ENCODE measurements around the gene ESPL1.
"Not testable (repeated sequence)": the region's sequence is repeated elsewhere in the genome, so short reads cannot be mapped to it uniquely, and the experiment has no call there.

ESPL1 gene

GRCh38 chr12:53265783-53266182, 2.3 kb upstream of the ESPL1 start:
- DNase-seq: no peak

- no peak for DNase-seq
Observed at GRCh38 chr12:53267306-53267998, 647 bp upstream of the ESPL1 start.

- no peak for DNase-seq
Observed at GRCh38 chr12:53268630-53269562, 797 bp downstream of the ESPL1 start.

GRCh38 chr12:53274445-53274844, 6.3 kb downstream of the ESPL1 start:
- no peak for DNase-seq

- DNase-seq: no peak
Observed at GRCh38 chr12:53276511-53276910, 8.4 kb downstream of the ESPL1 start.

GRCh38 chr12:53277981-53278380, 9.9 kb downstream of the ESPL1 start:
- DNase-seq: no peak

- no peak for DNase-seq
Observed at GRCh38 chr12:53279283-53279869, 11.3 kb downstream of the ESPL1 start.

- DNase-seq: no peak
Observed at GRCh38 chr12:53279888-53280498, 11.9 kb downstream of the ESPL1 start.

- no peak for DNase-seq
Observed at GRCh38 chr12:53286448-53286847, 18.3 kb downstream of the ESPL1 start.

- peak; percentile 72 for DNase-seq
Observed at GRCh38 chr12:53287741-53288216, 19.7 kb downstream of the ESPL1 start.

- no peak for DNase-seq
Observed at GRCh38 chr12:53288322-53288721, 20.2 kb downstream of the ESPL1 start.

GRCh38 chr12:53289891-53290290, 21.8 kb downstream of the ESPL1 start:
- no peak for DNase-seq

- DNase-seq: no peak
Observed at GRCh38 chr12:53290661-53291060, 22.6 kb downstream of the ESPL1 start.

- no peak for DNase-seq
Observed at GRCh38 chr12:53292426-53292825, 24.3 kb downstream of the ESPL1 start.

- peak; percentile 85 for DNase-seq
Observed at GRCh38 chr12:53295070-53295890, 27.2 kb downstream of the ESPL1 start, which contains the start of gene PFDN5. TSS of gene PFDN5 (plus strand) at chr12:53295542. CDS start at chr12:53295568, 26 bp downstream.

GRCh38 chr12:53295891-53296219, 27.8 kb downstream of the ESPL1 start:
- no peak for DNase-seq

GRCh38 chr12:53297106-53297505, 29.0 kb downstream of the ESPL1 start:
- not testable (repeated sequence) for DNase-seq

GRCh38 chr12:53298164-53298563, 30.1 kb downstream of the ESPL1 start:
- no peak for DNase-seq

GRCh38 chr12:53299101-53299453, 31.0 kb downstream of the ESPL1 start:
- no peak for DNase-seq

- DNase-seq: peak; percentile 76
Observed at GRCh38 chr12:53299454-53300180, 31.5 kb downstream of the ESPL1 start, which contains the start of gene MYG1. TSS of gene MYG1 (plus strand) at chr12:53299695. CDS start at chr12:53299738, 43 bp downstream.

- DNase-seq: no peak
Observed at GRCh38 chr12:53300187-53300586, 32.1 kb downstream of the ESPL1 start.
